GM12878 (cell line): Measurements from ENCODE around the gene MED13.

ENCODE experiments used
- CREB1 ChIP-seq: IDR thresholded peaks from 2 replicates; pipeline ENCODE4 v1.6.1; 2012; ENCODE audit warnings: low read depth, mild to moderate bottlenecking, inconsistent platforms
- CTCF ChIP-seq, 3 experiments: IDR thresholded peaks in 2 of 3; conservative IDR thresholded peaks in 1 of 3; 2 replicates each; pipeline ENCODE4 v1.5.1; 2011; ENCODE audit warnings: low read depth in 3 of 3, low read length in 3 of 3, mild to moderate bottlenecking in 3 of 3, control low read depth in 2 of 3, moderate library complexity in 2 of 3, inconsistent platforms in 1 of 3, mixed read lengths in 1 of 3; ENCODE audit not compliant: control insufficient read depth in 2 of 3, insufficient read depth in 1 of 3; ENCODE audit errors: extremely low read depth in 1 of 3
- EZH2 ChIP-seq: IDR thresholded peaks from 2 replicates; pipeline ENCODE4 v1.6.1; 2012; ENCODE audit warnings: low read depth, mild to moderate bottlenecking, control low read depth, inconsistent platforms, low read length, borderline replicate concordance; ENCODE audit not compliant: control insufficient read depth
- HDAC2 ChIP-seq: fragments of 200-600 bp; sonication (generic); IDR thresholded peaks from 2 replicates; pipeline ENCODE4 v1.6.1; 2017
- MYC ChIP-seq: IDR thresholded peaks from 2 replicates; pipeline ENCODE4 v1.6.1; 2011; ENCODE audit warnings: mild to moderate bottlenecking, low read length, moderate library complexity, inconsistent platforms; ENCODE audit not compliant: insufficient read depth, insufficient replicate concordance, insufficient read length, severe bottlenecking
- POLR2A ChIP-seq: IDR thresholded peaks from 2 replicates; pipeline ENCODE4 v1.6.1; 2011; ENCODE audit warnings: low read depth, mild to moderate bottlenecking, low read length
- POU2F2 ChIP-seq: IDR thresholded peaks from 3 replicates; pipeline ENCODE4 v1.6.1; 2011; ENCODE audit warnings: low read depth, mild to moderate bottlenecking, low read length, borderline replicate concordance
- WRNIP1 ChIP-seq: IDR thresholded peaks from 2 replicates; pipeline ENCODE4 v1.6.1; 2011; ENCODE audit warnings: low read depth, low read length, improper control_type of control experiment, borderline replicate concordance
- ZNF274 ChIP-seq: IDR thresholded peaks from one replicate; pipeline ENCODE4 v1.8.0; 2011; ENCODE audit not compliant: insufficient read length, insufficient read depth
- TF ChIP-seq, protein P1 (sequence below): fragments of 450-650 bp; IDR thresholded peaks from 2 replicates; pipeline ENCODE4 v1.6.1; 2014; ENCODE audit warnings: mild to moderate bottlenecking
- TF ChIP-seq, protein P2 (sequence below): IDR thresholded peaks from 2 replicates; pipeline ENCODE4 v1.6.1; 2011; ENCODE audit warnings: mild to moderate bottlenecking, low read depth, low read length, moderate library complexity; ENCODE audit not compliant: insufficient replicate concordance

- TF ChIP-seq CREB1 (no peak), EZH2 (no peak), HDAC2 (no peak), ZNF274 (no peak), POU2F2 (no peak), MYC (no peak), CTCF (IDR thresholded peaks at IDR 0.05 in 2 of 3, conservative IDR thresholded peaks at IDR 0.05 in 1 of 3; ENCODE audit: control insufficient read depth in 2 of 3, extremely low read depth in 1 of 3, insufficient read depth in 1 of 3, low read depth in 3 of 3, low read length in 3 of 3) (no peak), POLR2A (no peak), WRNIP1 (no peak)
- TF ChIP-seq, protein P1, sequence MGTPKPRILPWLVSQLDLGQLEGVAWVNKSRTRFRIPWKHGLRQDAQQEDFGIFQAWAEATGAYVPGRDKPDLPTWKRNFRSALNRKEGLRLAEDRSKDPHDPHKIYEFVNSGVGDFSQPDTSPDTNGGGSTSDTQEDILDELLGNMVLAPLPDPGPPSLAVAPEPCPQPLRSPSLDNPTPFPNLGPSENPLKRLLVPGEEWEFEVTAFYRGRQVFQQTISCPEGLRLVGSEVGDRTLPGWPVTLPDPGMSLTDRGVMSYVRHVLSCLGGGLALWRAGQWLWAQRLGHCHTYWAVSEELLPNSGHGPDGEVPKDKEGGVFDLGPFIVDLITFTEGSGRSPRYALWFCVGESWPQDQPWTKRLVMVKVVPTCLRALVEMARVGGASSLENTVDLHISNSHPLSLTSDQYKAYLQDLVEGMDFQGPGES = no peak
- TF ChIP-seq, protein P2, sequence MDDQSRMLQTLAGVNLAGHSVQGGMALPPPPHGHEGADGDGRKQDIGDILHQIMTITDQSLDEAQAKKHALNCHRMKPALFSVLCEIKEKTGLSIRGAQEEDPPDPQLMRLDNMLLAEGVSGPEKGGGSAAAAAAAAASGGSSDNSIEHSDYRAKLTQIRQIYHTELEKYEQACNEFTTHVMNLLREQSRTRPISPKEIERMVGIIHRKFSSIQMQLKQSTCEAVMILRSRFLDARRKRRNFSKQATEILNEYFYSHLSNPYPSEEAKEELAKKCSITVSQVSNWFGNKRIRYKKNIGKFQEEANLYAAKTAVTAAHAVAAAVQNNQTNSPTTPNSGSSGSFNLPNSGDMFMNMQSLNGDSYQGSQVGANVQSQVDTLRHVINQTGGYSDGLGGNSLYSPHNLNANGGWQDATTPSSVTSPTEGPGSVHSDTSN = no peak
These were observed 96.3 kb downstream of the MED13 start for GRCh38 chr17:61968757-61969156.
